HG02885 (cell line): ENCODE results near the gene GLP2R.

ENCODE experiments used
- ATAC-seq: cut with Tn5 transposase; IDR thresholded peaks from one replicate; pipeline ENCODE4 v1.9.1; 2021; ENCODE audit warnings: mild to moderate bottlenecking; ENCODE audit not compliant: unreplicated experiment, poor library complexity

Gene GLP2R

DNA sequence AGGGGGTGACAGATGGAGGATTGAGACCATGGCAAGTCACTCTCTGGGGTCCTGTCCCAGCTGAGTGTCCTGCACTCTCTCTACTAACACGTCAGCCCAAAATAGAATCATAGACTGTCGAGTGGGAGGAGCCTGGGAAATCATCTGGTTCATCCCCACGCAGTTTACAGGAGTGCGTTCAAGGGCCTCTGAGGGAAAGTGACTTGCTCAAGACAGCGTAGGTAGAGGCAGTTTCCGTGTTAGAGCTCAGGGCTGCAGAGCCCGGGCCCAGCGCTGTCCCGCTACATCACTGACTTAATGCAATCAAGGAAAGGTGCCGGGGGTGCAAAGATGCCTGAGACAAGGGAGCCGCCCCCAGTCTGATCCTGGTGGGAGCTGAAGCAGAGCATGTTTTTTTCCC lies 14.2 kb upstream of the GLP2R start:
- ATAC-seq: no peak

DNA sequence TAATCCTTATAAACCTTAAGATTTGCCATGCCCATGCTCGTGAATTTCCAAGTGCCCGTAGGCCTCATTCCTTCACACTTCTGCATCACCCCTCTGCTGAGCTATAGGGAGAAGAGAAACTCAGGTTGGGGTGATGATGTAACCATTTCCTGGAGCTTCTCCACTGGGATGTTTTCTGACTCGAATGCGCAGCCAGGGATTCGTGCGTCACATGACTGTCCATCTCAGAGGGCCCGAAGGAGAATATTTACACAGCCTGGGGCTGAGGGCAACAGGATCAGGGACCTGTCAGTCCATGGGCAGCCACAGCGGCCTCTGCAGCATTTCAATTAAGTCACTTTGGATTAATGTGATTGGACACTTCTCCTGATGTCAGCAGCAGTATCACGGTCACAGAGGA lies 12.6 kb upstream of the GLP2R start:
- no peak for ATAC-seq

DNA sequence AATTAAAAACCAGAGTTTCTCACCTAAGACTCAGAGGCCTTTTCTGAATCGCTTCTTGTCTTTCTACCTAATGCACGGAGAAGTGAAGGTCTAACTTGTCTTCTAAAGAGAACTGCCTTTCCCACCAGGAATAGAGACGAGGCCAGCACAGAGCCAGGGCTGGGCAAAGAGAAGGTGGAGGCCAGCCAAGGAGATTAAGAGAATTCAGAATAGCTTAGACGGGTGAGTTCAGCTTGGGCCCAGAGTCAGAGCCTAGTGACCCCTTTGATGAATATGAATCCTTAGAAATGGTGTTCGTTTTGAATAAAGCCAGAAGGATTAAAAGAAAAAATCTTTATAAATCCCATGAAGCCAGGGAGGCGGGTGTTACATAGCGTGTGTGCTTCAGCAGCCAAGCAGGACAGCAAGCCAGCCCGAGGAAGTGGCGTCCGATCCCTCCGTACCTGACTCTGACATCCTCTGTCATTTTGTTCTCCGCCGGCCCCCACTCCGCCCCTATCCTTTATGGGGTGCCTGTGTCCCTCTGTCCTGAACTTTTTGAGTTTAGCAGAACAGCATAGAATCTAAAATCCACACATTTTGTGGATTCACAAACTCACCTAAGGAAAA lies 11.3 kb upstream of the GLP2R start:
- ATAC-seq: no peak

DNA sequence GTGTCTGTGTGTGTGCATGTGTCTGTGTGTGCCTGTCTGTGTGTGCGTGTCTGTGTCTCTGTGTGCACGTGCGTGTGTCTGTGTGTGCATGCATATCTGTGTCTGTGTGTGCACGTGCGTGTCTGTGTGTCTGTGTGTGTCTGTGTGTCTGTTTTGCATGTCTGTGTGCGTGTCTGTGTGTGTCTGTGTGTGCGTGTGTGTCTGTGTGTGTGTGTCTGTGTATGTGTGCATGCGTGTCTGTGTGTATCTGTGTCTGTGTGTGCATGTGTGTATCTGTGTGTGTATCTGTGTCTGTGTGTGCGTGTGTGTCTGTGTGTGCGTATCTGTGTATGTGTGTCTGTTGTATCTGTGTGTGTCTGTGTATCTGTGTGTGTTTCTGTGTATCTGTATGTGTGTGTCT lies 9.3 kb upstream of the GLP2R start:
- ATAC-seq: no peak

DNA sequence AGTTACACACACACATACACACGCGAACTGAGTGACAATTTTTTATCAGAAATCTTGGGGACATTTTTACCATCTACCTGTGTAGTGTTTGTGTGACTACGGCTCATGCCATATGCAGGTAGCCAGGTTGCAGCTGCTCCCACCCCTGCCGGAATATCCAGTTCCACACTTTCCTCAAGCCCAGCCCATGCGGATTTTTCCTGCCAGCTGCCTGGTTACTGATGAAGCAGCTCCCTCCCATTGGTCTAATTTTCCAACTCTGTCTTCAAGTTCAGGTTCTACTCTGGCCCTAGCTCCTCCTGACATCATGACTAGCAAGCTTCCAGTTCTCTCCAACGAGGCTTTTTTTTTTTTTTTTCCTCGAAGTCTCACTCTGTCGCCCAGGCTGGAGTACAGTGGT lies 8.6 kb upstream of the GLP2R start:
- ATAC-seq: no peak

DNA sequence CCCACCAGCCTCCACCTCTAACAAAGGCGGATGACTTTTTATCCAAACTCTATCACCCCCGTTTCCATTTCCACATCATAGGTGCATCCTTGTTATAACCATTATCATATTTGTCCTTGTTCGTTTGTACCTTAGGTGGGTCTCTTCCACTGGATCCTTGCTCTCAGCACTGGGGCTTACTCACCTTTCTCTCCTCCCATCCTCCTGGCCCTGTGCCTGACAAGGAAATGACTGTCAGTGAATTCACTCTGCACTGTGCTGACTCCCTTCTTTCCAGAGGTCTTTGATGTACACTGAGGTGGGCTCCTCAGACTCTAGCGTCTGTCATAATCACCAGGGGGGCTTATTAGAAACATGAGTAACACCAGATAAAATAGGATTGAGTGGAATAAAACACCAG lies 7.0 kb upstream of the GLP2R start:
- ATAC-seq: no peak

DNA sequence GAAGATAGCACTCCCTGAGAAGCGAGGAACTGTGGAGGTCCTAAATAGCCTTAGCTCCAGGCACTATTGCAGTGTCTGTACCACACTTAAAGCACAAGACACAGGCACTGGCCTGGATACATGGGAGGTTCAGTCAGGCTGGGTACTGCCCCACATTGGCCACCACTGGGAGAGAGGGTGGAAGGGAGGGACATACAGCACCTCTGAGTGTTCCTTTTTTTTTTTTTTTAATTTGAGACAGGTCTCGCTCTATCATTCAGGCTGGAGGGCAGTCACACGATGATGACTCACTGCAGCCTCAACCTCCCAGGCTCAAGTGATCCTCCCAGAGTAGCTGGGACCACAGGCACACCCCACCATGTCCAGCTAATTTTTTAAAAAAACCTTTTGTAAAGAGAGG lies 5.3 kb upstream of the GLP2R start:
- no peak for ATAC-seq

DNA sequence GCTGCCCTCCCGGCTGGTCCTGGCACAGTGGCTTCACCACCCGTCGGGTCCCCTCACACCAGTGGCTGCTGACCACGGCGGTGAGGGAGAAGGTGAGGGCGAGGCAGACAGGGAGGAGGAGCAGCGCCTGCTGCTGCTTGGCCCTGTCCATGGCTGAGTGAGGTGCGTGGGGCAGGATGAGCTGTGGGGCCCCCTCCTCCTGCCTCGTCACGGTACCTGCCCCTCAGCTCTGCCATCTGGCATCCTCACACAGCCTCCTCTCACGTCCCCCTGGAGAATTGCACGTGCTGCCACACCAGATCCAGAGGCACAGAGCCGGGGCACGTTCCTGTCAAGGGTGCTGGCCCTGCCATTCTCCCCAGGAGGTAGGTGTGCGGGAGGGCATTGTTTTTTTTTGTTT lies 3.8 kb upstream of the GLP2R start, which contains the start of gene GSG1L2:
GSG1L2 (minus strand) TSS at position 159 of the 400 bp plus-strand sequence; CDS start at position 151, 8 bp downstream.
- ATAC-seq: no peak

DNA sequence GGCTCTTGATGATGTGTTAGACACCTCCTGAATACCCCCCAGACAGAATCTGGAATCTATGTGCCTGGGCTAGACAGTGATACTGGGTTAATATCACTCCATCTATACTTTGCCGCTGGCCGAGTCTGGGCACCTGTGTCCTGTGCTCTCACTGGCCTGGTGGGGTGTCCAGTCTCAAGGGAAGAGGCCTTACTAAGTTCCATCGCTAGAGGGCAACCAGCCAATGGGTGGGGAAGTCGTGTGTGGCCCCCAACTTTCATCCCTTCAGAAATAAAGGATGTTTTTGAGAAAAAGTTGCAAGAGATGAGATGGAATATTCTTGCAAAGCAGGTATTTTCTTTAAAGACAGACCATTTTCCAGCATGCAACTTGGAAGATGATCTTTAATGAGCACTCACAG lies 1.6 kb upstream of the GLP2R start:
- no peak for ATAC-seq

DNA sequence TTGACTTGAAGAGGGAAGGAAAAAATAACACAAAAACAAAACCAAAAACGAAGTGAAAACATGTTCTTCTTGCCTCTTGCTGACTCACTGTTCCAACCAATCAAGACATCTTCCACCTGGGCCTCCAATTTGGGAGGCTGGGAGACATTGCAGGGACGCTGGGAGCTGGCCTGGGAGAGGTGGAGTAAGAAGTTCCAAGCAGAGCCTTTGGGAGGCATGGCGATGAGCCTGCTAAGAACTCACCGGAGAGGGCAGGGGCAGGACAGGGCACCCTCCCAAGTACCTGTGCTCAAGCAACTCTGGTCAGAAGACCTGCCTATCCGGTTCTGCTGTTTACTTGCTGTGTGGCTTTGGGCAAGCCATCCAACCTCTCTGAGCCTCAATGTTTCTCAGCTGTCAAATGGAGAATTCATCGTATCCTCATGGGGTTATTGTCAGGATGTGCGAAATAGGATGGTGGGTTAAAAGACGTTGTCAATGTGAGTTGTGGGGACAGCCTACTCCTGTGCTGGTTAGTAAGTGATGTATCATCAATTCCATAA lies 856 bp upstream of the GLP2R start:
- ATAC-seq: no peak

DNA sequence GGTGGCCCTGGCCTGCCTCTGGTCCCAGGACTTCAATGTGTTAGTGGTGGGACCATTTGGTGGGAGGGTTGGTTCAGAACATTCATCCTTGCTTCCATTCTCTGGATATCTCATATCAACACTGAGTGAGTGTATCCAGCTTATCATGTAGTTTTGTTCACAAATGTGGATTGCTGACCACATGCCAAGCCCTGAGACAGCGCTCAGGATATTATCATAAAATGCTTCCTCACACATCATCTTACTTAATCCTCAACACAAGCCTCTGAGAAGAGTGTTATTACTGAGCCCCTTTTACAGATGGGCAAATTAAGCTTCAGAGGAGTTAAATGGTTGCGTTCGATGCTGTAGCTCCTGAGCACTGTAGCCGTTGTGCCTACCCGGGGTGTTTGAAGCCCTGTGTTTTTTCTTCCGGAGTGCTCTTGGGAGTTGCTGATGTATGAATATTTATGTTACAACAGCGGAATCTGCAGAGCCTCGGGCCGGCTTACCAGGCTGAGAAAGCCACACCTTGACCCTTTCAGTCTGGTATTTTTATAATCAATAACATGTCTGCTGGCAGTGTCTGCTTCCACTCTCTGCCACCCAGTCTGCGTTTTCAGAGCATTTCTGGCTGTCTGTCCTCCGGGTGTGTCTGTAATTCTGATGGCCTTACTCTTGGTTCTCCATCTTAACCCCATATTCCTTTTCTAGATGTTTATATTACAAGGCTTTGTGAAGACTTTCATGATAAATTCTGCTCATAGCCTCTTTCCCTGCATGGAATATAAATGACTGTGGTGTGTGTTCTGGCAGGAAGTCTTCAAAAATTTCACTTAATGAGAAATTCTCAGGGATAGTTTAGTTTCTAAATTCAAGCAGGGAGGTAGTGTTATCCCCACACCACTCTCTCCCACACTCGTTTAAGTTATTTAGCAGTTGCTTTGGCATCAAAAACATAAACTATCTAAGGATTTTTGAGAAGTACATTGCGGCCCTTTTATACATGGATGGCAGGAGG lies 2.9 kb downstream of the GLP2R start:
- ATAC-seq: no peak

DNA sequence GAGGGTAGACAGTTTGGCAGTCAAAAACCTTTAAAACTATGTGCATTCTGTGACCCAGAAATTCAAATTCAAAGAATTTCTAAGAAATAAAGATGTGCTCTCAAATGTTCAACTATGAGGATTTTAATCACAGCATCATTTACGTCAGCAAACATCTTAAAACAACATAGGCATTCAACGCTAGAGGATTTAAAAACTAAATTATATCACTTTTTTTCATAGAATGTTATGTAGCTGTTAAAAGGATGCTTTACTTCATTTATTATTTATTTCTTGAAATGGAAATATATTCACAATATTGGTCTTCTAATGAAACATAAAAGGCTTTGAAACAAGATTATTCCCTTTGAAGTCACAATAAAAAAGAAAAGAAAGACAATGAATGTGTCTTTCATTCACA lies 3.6 kb downstream of the GLP2R start:
- no peak for ATAC-seq

DNA sequence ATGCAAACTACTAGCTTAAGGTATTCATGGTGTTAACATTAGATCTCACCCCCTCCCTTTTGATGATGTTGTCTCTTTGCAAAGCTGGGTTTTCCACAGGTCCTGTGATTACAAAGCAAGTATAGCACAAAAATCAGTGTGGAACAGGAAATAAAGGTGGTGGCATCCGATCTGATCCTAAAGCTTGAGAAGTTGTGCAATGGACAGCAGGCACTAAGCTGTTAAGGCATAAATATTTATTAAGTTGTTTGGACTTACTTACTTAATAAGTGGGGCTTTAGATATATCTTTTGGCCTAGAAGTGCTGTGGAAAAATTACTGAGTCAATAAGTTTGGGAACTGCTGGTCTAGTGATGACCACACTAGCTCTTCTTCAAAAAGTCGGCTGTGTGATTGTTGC lies 5.0 kb downstream of the GLP2R start:
- ATAC-seq: no peak

DNA sequence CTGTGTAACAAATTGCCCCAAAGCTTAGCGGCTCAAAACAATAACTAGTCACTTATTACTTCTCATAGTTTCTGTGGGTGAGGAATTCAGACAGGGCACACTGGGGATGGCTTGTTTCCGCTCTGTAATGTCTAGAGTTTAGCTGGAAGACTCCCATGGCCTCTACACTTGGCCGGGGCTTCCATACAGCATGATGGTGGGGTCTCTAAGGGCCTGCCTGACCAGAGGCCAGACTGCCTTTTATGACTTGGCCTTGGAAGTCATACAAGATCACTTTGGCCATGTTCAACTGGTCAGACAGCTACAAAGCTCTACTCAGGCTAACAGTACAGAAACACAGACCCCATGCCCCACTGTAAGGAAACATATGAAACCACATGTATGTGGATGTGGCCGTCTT lies 8.2 kb downstream of the GLP2R start:
- no peak for ATAC-seq

DNA sequence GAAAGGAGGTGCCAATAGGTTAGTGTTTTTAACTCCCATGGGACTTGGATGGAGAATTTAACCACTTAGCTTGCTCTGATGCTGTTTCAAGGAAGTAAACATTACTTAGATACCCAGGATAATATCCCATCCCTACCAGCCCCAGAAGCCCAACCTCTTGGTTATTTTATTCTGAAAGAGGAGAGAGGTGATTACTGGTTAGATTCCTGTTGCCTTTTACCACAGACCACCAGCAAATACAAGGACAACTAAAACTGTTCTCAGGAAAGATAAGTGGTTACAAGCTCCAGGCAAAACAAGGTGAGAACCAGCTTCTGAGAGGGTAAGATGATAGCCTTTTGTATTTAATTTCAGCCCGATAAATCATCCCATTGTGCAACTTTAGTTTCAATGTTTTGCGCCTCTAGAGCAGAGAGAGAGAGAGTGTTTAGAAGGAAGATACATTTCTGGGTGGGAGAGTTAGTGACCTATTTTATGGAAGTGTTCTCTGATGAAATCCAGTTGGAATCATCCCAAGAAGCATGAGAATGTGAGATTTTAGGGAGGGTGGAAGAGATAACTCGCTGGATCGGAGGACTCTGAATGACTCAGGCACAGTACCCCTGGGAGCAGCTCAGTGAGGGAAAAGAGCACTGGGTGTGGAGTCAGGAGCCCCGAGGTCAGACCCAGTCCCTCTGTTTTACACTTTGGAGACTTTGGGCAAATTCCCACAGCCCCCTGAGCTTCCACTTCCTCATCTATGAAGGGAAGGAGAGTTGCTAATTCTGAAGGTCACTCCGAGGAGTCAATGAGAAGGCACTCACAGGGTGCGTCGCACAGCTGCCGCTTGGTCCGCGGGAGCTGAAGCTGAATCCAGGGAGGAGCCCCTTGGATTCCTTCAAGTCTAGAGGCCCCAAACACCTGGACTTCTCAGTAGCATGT lies 12.1 kb downstream of the GLP2R start:
- no peak for ATAC-seq

DNA sequence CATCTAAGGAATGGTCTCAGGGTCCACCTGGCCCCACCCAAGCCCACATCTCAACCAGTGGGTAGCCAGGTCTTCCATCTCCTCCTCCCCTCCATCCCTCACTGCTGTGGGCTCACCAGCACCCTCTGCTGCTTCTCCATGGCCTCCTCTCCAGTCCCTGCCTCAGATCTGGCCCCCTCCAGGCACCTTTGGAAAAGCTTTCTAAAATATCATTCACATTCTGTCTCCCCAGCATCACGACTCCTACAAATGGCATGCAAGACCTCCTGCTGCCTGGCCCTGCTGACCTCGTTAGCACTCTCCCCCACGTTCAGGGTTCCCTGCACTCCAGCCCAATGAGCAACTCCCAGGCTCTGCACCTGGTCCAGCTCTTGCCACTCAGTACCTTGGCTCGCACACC lies 13.7 kb downstream of the GLP2R start:
- no peak for ATAC-seq

DNA sequence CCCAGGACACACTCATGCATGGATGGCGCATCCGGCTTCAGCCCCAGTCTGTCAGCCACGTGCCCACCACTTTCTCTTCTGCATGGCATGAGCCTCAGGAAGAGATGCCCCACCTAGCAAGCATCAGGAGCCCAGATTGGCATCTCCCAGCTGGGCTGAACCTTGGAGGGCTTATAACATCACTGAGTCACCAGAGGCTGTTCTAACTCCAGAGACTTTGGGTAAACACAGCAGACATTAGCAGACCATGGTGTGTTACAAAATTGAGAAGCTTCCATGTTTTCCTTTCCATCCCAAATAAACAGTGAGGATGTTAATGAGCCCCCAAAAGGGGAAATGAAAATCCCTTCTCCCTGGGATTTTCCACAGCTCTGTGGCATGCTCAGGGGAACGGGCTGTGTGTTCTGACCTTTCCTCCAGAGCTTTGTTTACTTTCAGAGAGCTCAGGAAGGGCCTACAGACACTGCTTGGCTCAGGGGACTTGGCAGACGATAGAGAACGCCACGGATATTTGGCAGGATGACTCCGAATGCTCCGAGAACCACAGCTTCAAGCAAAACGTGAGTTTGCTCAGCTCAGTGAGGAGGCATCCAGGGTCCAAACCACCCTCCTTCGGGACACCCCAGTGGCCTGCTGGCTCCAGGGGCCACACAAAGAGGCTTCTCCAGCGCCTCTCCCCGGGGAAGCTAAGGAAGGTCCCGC lies 16.5 kb downstream of the GLP2R start:
- ATAC-seq: no peak

DNA sequence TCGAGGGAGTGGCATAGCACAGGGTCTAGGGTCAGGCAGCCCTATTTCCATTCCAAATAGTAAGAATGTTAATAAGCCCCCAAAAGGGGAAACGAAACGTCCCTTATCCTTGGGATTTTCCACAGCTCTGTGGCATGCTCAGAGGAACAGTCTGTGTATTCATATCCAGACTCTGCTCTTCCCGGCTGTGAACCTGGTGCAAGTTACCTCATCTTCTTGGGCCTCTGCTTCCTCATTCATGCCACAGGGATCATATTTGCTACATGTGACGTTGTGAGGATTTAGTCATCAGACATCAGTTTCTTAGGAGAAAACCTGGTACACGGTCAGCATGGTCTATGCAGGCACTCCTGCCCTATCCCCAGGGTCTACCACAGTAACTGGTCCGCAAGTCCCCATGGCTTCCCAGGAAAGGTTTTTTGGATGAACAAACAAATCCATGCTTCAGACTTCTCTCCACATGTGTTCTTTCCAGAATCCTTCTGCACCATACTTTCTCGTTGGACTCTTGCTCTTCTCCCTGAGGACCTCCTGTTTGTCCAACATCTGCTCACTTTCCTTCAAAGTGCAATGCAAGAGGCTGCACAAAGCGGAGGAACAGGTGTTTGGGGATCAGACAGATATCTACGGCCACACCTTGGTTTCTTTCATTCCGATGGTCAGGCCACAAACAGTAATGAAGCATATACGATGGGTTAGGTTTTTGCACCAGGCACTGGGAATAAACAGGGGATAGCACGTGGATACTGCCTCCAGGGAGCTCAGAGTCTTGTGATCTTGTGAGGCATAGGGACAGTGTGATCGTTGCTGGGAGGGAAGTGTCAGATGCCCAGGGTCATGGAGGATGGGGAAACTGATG lies 17.7 kb downstream of the GLP2R start:
- ATAC-seq: no peak

DNA sequence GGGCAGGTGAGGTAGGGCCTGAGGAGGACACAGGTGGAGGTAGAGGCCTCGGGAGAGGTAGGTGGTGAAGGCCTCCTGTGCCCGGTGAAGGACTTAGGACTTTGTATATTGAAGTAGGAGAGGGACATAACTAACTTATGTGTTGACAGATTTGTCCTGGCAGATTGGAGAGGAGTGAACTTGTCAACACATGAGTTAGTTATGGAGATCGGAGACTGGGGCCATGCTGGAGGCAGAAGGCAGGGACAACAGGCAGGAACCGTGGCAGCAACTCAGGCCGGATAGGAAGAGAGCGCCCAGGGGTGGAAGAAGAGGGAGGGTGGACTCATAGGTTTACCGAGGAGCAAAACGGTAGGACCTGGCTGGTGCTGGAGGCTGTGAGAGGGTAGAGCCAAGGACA lies 18.4 kb downstream of the GLP2R start:
- no peak for ATAC-seq
